HG03097 (cell line): Measurements from ENCODE around the gene SERPINA1.
"Not testable (repeated sequence)": the region's sequence is repeated elsewhere in the genome, so short reads cannot be mapped to it uniquely, and the experiment has no call there.

Experiments
- ATAC-seq: cut with Tn5 transposase; IDR thresholded peaks from one replicate; pipeline ENCODE4 v1.9.1; 2021; ENCODE audit not compliant: unreplicated experiment, low FRiP score

SERPINA1 gene

DNA sequence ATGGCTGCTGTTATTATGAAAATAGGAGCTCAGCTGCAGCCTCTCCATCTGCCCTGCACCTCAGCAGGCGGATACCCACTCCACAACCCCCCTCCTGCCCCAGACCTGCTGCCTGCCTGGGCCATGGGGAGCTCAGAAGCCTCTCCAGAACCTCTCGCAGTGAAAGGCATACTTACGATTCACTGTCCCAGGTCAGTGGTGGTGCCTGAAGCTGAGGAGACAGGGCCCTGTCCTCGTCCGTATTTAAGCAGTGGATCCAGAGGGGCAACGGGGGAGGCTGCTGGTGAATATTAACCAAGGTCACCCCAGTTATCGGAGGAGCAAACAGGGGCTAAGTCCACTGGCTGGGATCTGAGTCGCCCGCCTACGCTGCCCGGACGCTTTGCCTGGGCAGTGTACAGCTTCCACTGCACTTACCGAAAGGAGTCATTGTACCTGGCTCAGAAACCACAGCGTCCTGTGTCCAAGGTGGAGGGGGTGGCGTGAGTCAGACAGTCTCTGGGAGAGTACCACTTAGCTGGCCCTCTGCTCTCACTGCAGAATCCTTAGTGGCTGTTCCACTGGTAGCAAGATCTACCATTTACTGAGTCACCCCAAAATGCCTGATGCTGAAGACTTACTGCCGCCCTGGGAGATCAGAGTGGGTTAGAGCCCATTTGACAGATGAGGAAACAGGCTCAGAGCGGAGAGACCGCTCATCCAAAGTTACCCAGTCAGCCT lies at the start of gene SERPINA1:
Gene SERPINA1, minus strand, starts transcription at position 219 of the 720 bp plus-strand sequence. CDS start 5,365 bp downstream, outside the sequence.
- ATAC-seq, result no peak

DNA sequence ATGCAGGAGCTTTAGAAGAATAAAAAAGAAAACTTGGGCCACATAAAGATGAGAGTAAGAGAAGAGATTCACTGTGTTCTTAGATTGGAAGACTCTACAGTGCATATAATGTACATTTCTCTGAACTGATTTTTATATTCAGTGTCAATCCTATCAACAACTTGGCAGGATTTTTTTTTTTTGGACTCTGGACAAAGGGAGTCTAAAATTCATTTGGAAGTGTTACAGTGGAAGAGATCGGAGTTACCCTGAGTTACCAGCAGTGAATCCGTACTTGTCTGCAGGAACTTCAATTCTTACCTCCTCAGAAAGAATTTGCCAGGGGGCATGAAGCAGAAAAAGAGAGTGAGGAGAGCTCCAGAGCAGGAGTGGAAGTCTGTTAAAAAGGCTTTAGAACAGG lies 40.2 kb upstream of the SERPINA1 start:
- no peak for ATAC-seq

DNA sequence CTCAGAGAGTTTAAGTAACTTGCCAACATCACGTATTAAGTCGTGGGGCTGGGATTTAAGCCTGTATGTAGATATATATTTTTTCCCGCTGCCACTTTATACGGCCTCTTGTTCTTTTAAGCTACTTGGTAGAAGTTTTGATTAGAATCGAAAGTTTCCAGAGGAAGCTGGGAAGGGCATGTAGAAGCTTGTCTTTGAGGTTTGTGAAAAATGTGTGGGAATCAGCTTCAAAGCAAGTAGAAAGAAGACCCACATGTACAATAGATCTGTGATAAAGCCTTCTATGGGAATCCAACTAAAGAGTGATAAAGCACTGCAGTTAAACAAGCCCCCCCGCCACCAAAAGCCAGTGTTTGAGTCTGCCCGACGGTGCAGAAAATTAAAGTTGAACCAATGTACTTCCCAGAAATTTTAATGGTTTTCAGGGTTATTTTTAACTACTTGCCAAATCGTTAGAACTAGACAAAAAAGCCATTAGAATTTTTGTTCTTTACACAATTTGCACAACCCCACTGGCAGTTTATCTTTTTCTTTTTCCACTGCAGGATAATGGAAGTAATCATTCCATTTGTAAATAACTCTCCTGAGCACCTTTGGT lies 38.7 kb upstream of the SERPINA1 start:
- ATAC-seq, result no peak

DNA sequence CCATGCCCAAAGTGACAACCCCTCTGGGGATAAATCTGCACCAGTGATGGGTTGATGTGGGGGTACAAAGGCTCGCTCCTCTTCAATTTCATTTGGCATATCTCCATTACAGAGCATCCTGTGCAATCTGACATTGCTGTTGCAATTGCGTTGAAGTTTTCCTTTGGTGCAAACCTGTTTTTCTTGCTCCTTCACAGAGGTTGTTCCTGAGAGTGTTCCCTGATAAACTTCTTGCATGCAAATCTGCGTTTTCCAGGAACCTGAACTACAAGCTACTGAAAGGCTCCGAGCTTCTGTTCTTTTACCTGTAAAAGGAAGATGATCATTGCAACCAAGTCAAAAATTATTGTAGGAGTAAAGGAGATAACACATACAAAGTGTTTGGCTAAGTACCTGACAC lies 38.1 kb upstream of the SERPINA1 start:
- no peak for ATAC-seq

DNA sequence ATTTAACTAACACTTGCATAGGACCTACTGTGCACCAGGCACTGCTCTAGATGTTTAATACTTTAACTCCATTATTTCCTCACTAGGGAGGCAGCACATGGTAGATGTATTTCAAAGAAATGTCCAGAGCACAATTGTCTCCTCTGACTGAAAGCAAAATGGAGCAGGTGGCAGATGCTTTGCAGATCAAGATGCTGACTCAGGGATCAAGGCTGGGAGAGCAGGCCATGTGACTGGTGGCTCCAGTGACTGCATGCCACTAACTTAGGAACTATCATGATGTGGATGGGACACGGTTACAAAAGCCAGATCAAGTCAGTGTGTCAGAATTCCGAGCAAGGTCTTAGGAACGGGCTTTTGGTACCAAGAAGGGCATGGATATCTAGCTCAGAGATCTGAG lies 36.0 kb upstream of the SERPINA1 start:
- no peak for ATAC-seq

DNA sequence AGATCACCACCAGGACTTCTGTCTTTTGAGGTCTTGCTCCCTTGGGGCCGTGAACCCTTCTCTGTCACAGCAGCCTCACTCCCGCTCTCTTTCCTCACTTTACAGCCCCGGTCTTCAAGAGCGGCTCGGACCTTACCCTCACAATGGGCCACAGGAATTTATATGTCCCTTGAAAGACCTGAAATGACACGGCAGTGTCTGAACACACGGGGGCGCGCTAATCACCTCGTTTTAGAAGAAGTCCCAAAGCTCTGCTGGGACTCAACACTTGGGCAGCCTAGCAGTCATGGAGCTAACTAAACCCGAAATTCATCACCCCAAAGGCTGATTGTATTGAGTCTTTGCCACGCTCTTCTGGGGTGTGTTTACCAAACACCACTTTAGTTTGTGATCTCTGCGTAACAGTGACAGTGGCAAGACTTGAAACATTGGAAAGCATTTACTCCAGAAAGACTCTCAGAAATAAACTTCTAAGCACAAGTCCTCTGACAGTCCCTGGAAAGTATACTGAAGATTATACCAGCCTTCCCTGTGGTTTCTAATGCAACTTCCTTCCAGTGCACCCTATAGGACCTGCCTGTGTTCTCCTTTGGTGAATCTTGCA lies 35.2 kb upstream of the SERPINA1 start:
- no peak for ATAC-seq

DNA sequence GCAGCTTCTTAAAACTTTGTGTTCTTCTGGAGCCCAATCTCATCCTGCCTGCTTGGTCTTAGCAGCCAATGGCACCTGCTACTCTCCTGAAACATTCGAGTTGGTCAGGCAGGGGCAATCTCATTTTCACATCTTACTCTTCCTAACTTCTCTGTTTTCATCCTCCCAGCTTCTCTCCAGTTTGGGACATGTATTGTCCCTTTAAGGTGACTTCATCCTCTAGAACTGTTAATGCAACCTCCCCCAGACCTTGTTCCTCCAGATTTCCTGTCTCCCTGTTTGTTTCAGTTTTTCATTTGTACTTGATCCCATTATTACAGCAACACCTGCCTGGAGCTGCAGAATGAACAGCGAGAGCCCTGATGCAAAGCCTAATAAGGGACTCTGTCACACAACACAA lies 32.9 kb upstream of the SERPINA1 start:
- no peak for ATAC-seq

DNA sequence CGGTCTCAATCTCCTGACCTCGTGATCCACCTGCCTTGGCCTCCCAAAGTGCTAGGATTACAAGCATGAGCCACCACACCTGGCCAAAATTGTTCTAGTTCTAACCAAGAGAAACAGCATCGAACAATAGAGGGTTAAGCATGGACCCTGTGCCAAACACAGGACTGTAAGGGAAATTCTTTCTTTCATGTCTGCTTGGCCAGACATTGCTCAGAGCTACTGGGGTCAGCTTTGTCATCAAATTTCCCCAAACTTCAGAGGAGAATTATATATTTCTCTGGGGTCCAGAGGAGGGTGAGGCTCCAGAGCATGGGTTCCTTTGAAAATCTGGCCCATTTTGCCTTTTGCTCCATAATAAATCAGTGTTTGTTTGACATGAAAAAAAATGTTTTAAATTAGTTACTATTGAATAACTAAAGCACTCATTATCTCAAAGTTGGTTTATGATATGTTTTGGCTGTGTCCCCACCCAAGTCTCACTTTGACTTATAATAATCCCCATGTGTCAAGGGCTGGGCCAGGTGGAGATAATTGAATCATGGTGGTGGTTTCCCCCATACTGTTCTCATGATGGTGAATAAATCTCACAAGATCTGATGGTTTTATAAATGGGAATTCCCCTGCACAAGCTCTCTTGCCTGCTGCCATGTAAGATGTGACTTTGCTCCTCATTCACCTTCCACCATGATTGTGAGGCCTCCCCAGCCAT lies 29.2 kb upstream of the SERPINA1 start:
- not testable (repeated sequence) for ATAC-seq

DNA sequence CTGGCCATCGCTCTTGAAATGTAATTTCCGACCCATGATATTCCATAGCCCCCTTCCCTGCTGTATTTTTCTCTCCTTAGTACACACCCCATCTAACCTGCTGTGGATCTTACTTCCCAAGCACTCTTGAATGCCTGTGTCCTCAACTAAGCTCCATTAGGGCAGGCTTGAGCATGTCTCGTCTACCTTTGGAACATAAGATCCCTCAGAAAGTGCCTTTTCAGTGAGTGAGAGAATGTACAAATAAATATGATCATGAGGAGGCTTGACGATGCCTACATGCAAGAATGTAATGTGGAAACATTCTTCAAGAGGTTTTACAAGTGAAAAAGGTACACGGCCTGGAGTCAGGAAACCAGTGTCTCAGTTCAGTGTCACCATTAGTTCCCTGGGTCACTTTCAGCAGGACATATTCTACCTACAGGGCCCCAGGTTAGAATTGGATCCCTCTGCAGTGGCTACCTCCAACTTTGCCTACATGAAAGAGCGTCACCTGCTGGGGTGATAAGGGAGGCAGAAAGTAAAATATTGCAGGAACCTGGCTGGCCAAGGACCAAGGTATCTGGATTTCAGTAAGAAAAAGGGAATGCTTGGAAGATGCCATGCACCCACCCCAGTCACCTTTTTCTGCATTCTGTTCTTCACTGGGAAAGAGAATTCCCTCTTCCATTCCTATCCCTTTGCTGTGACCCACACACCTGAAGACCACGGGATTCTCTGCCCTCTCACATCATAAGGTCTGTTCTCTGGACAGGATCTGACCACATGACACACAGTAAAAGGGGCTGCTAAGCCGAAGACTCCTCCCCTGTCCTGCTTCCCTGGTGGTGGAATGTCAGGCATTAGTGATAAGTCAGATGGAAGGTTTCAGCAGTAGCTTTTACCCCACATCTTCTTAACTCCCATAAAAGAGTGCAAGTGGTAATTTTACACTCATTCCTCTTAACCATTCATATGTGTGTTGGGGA lies 24.6 kb upstream of the SERPINA1 start:
- no peak for ATAC-seq

DNA sequence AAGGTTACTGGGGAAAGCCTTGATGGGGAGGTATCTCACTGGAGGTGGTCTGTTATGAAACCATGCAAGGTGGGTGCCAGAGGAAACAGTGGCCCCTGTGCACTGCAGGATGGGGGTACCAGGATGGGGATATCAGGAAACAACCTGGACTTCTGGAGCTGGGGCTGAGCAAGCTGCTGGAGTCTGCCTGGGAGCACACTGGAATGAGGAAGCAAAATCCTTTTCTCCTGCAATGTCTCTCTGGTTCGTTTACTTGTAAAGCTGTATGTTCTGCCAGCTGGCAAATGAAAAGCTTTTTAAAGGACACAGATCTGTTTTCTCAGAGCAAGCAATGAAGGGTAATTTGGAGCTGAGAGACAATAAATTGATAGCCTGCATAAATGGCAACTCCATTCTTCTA lies 23.2 kb upstream of the SERPINA1 start:
- ATAC-seq, result no peak

DNA sequence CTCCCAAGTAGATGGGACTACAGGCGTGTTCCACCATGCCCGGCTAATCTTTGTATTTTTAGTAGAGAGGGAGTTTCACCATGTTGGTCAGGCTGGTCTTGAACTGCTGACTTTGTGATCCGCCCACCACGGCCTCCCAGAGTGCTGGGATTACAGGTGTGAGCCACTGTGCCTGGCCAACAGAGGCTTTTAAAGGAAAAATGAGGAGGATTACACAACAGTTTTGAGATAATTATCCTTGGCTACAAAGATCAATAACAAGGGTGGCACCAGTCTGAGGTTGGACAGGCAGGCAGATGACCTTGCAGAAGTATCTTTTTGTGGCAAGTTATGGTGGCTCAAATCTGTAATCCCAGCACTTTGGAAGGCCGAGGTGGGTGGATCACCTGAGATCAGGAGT lies 21.0 kb upstream of the SERPINA1 start:
- not testable (repeated sequence) for ATAC-seq

DNA sequence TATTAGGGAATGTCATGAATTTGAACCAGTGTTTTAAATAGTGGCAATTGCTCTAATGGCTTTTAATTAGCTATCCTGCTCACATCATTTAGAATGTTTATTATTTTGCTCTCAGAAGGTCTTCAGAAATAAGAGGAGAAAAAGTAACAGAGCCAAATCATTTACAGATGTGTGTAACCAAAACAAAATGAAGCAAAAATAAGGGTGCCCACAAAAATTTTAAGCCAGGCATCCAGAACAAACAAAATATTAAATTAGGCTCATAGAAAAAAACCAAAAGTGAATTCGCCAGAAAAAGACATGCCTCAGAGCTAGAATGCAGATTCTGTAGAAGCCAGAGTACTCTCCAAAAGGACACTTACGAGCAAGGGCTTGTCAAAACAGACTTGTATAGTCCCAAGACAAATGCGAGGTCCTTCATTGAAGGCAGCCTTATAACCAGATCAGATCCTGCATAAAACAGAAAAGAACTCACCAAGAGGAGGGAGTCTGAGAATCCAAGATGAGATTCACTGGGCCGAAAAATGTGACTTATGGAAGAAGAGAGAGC lies 20.2 kb upstream of the SERPINA1 start:
- ATAC-seq, result no peak

DNA sequence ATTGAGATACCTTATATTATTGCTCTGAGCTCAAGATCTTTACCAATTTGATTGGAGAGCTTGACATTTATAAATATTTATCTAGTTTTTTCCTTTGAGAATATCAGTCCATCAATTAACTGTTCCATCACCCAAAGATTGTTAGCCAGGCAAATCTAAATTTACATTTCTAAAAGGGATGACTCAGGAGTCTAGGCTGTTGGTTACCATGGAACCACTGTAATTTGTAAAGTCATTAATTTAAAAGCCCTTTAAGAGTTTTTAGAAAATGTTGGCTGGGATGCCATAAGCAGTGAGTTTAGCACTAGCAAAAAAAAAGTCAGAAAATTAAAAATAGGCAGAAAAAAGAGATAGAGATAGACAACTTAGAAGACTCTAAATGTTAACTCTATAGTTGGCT lies 19.5 kb upstream of the SERPINA1 start:
- no peak for ATAC-seq

DNA sequence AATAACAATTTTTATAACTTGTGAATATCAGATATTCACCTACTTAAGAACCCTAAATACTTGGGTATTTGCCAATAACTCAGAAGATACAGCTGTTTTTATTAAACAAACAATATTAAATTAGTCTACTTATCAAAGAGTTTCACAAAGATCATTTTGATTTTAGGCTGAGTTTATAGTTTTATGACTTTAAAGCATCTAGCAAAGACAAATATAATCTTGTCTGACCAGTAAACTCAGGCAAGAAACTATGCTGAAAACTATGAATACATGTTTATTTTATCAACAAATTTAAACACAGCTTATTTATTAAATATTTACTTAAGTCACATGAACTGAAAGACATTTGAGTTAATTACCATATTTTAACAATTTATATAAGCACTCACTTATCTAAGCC lies 18.5 kb upstream of the SERPINA1 start:
- ATAC-seq, result no peak

DNA sequence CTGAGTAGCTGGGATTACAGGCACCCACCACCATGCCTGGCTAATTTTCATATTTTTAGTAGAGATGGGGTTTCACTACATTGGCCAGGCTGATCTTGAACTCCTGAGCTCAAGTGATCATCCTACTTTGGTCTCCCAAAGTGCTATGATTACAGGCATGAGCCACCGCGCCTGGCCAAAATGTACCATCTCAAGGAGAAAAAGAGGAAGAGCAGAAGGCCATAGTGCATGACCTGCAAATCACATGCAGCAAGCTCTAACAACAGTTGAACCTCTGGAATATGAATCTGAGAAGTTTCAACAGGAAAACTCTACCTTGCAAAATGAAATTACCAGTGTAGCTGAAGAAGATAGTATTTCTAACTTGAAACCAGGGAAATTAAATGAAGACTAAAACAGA lies 17.1 kb upstream of the SERPINA1 start:
- ATAC-seq, result no peak

DNA sequence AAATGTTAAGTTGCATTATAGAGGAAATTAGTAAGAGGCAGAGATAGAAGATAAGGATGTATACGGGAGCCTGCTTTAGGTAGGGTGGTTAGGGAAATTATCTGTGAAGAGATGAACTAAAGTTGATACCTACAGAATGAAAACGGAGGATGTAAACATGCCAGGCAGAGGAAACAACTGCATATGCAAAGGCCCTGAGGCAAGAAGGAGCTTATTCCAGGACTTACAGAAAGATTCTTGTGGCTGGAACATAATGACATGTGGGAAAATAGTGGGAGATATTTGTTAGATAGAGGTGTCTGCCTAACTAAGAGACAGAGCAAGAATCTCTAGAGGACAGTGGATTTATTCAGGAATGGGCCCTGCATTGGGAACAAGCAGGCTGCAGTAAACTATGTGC lies 16.2 kb upstream of the SERPINA1 start:
- ATAC-seq, result no peak

DNA sequence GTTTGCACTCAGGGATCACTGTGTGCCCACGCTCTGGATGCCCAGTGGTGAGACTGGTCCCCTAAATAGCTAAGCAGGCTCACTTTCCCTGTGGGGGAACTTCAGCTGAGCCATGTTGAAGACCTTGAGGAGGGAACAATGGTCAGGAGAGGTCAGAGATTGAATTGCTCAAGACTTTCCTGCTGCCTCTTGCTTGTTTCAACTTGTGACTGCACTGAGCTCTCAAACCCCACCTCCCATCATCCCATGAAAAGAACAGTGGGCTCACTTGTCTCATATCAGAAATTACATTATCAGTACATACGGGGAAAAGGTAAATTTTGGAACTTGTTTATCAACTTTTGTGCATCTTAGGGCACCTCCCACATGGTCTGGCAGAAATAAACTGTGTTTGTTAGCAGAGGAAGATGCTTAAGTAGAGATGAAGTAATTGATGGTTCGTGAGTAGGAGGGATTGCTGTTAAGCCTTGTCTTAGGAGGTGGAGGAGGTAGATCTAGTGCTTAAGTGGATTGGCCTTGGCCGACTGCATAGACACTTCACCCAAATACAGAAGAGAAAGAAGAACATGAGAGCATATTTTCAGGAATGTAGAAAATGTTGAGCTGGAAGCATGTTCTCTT lies 15.0 kb upstream of the SERPINA1 start:
- ATAC-seq, result no peak

DNA sequence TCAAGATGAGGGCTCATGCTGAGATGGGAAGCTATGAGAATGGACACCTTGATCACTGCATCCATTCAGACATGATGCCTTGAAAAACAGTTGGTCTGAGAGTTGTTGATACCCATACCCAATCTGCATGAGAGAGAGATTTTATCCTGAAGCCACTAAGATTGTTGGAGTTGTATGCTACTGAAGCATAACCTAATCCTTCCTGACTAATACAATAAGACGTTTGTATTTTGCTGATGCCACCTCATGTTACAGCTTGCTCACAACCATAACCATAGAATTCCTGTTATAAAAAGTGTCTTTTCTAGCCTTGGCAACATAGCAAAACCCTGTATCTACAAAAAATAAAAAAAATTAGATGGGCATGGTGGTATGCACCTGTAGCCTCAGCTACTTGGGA lies 12.7 kb upstream of the SERPINA1 start:
- ATAC-seq, result no peak

DNA sequence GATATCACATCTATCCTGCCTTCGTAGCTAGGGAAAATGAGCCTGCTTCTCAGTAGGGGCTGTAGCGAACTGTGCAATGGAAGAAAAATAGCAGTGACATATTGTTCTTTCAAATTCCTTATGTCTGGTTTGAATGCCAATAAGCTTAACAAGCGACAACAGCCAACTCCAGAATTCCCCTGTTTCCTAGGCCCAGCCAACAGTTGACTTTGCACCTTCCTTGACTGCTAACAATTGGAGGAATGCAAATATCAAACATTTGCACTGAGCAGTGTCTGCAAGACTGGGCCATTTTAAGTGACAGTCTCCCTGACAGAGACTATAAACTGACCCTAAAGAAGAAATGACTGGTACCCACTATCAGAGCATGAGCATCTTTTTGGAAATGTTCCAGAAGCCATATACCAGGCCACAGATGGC lies 12.0 kb upstream of the SERPINA1 start:
- ATAC-seq, result no peak

DNA sequence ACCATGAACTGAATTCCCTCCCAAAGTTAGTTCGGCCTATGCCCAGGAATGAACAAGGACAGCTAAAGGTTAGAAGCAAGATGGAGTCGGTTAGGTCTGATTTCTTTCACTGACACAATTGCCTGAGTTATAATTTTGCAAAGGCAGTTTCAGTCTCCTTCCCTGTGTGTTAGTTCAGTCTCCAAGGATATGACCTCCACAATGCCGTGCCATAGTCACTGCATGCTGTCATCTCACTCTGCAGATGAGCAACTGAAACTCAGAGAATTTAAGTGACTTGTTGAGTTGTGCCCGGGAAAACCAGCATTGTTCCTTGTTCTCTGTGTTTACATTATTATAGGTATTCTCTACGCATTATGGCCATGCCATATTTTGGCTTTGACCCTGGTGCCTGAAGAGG lies 10.1 kb upstream of the SERPINA1 start:
- no peak for ATAC-seq
